GM19395 (cell line): Measurements from ENCODE around the gene GTF2IRD1.
"Not testable (repeated sequence)": the region's sequence is repeated elsewhere in the genome, so short reads cannot be mapped to it uniquely, and the experiment has no call there.

Experiments
- ATAC-seq: cut with Tn5 transposase; IDR thresholded peaks from one replicate; pipeline ENCODE4 v1.9.1; 2021; ENCODE audit warnings: mild to moderate bottlenecking, moderate library complexity; ENCODE audit not compliant: unreplicated experiment

Gene GTF2IRD1

DNA sequence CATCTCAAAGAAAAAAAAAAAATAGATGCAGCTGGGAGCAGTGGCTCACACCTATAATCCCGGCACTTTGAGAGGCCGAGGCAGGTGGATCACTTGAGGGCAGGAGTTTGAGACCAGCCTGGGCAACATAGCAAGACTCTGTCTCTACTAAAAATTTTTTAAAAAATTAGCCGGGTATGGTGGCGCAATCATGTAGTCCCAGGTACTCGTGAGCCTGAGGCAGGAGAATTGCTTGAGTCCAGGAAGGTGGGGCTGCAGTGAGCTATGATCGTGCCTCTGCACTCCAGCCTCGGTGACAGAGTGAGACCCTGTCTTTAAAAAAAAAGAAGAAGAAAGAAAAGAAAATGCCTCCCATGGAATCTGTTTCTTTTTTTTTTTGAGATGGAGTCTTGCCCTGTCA, 31.9 kb downstream of the GTF2IRD1 start:
- ATAC-seq, result no peak

DNA sequence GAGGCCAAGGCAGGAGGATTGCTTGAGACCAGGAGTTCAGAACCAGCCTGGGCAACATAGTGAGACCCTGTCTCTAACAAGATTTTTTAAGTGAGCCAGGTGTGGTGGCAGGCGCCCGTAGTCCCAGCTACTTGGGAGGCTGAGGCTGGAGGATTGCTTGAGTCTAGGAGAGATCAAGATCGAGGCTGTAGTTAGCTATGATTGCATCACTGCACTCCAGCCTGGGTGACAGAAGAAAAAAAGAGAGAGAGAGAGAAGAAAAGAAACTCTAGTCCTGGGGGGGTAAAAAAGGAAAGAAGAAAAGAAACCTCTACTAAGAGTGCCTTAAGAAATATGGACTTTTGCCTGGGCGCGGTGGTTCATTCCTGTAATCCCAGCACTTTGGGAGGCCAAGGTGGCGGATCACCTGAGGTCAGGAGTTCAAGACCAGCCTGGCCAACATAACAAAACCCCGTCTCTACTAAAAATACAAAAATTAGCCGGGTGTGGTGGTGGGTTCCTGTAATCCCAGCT, 34.9 kb downstream of the GTF2IRD1 start:
- not testable (repeated sequence) for ATAC-seq

DNA sequence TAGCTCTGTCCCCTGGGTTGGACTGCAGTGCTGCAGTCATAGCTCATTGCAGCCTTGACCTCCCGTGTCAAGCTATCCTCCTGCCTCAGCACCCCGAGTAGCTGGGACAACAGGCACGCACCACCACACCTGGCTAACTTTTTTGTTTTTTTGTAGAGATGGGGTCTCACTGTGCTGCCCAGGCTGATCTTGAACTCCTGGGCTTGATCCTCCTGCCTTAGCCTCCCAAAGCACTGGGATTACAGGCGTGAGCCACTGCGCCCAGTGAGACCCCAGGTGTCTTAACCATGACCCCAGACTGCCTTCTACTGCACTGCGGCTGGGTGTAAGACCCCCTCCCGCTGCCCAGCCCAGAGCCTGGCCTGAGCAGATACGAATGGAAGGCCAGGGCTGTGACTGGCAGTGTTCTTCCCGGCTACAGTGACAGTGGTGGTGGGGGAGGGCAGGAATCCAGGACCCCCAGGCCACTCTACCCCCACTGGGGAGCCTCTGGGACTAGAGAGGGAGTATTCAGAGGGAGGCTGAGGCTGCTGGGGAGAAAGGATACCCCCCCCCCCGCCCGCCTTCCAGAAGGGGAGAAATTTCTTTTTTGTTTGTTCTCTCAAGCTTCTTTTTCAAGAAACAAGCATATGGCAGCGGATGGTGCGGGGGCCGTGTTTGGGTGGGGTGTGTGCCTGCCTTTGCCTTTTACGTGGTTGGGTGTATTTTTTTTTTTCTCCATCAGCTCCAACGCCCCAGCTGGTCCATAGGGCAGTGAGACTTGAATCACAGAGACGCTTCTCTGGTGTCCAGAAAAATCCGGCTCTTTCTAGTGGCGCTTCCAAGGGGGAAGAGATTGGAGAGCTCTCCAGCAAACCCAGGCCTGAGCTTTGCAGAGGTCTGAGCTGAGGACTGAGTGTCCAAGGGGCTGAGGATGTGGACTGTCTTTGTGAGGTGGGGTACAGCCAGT, 36.6 kb downstream of the GTF2IRD1 start:
- ATAC-seq, result no peak

DNA sequence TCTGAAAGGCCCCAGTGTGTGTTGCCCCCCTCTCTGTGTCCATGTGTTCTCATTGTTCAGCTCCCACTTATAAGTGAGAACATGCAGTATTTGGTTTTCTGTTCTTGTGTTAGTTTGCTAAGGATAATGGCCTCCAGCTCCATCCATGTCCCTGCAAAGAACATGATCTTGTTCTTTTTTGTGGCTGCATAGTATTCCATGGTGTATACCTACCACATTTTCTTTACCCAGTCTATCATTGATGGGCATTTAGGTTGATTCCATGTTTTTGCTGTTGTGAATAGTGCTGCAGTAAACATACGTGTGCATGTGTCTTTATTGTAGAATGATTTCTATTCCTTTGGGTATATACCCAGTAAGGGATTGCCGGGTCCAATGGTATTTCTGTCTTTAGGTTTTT, 37.8 kb downstream of the GTF2IRD1 start:
- not testable (repeated sequence) for ATAC-seq

DNA sequence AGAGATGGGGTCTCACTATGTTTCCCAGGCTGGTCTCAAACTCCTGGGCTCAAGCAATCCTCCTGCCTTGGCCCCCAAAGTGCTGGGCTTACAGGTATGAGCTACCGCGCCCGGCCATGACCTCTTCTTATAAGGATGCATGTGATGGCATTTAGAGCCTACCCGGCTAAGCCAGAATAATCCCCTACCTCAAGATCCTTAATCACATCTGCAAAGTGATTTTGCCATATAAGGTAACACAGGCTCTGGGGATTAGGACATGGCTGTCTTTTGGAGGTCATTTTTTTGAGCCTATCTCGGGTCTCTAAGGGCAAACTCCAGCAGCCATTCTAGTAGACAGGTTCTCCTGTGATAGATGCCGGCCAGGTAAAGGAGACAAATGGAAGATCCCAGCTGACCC, 39.6 kb downstream of the GTF2IRD1 start:
- ATAC-seq, result no peak

DNA sequence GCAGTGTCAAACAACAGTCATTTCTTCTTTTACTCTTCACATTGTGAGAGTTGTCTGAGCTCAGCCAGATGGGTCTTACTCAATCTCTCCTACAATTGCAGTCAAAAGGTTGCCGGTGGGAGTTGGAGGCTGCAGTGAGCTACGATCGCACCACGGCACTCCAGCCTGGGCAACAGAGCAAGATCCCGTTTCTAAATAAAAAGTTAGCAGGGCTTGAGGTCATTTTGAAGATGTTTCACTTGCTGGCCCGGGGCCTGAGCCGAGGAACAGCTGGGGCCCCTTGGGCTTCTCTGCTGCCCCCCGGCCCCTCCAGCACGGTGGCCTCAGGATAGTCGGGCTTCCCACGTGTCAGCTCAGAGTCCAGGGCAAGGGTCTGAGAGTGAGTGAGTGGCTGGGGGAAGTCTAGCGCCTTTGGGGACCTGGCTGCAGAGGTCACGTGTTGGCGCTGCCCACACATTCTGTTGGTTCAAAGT, 40.4 kb downstream of the GTF2IRD1 start:
- no peak for ATAC-seq

DNA sequence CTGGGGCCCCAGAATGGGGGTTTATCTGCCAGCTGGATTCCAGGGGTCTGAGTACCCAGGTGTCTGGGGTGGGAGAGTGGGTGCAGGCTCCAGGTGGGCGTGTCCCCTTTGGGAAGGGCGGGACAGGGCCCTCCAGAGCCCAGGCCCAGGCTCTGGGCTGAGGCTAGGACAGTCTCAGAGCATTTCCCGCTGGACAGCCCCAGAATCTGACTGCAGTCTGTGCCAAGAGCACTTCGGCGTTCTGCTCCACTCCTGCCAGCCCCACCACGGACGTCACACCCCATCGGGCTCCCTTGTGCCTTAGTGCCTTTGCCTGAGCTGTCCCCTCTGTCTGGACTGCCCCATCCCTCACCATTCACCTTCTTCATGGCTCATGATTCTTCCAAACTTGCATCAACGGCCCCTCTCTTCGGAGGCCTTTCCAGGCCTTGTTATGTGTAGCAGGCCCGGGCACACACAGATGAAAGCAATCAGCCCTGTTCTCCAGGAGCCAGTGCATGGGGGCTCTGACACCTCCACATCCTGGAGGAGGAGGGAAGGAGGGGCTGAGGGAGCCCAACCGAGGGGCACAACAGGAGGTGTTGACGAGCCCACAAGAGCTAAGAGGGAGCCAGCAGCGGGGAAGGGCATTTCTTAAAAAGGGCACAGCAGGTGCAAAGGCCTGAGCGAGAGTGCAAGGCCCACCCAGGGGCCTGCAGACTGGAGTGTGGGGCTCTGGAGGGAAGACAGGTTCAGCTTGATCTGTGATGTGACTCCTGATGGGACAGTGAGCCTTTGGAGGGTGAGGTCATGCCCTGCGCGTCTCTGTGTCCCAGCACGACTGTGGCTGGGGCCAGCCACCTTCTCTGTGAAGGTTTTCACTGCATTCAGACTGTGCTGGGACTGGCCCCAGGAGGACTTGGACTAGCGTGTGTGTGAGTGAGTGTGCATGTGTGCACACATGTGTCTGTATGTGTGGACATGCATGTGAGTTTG, 41.7 kb downstream of the GTF2IRD1 start:
- no peak for ATAC-seq

DNA sequence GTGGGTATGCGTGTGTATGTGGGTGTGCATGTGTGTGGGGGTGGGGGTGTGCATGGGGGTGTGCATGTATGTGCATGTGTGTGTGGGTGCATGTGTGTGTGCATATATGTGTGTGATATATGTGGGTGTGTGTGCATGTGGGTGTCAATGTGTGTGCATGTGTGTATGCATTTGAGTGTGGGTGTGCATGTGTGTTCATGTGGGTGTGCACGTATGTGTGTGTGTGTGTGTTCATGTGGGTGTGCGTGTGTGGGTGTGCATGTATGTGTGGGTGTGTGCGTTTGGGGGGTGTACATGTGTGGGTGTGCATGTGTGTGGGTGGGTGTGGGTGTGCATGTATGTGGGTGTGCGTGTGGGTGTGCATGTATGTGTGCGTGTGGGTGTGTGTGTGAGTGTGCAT, 42.6 kb downstream of the GTF2IRD1 start:
- no peak for ATAC-seq

DNA sequence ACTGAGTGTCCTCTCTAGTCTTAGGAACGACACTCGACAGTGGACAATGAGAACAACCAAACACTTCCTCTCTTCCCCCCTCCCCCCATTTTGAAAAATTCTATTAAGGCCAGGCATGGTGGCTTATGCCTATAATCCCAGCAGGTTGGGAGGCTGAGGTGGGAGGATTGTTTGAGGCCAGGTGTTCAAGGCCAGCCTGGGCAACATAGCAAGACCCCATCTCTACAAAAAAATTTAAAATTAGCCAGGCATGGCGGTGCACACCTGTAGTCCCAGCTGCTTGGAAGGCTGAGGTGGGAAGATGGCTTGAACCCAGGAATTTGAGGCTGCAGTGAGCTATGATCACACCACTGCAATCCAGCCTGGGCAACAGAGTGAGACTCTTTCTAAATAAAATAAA, 43.1 kb downstream of the GTF2IRD1 start:
- ATAC-seq, result not testable (repeated sequence)

DNA sequence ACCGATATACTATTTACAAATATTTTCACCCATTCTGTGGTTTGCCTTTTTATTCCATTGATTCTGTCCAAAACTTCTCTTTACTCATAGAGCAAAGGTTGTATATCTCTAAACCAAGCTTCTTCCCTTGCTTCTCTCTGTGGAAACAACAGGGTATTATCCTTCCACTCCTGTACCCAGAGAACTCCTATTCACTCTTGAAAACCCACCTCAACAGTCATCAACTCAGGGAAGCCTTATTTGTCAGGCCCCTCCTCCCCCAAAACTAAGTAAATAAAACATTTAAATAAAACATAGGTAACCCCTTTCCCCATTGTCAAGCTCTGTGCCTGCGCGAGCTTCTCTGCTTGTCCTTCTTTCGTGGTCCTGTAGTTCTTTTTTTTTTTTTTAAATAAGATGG, 44.6 kb downstream of the GTF2IRD1 start:
- ATAC-seq, result no peak

DNA sequence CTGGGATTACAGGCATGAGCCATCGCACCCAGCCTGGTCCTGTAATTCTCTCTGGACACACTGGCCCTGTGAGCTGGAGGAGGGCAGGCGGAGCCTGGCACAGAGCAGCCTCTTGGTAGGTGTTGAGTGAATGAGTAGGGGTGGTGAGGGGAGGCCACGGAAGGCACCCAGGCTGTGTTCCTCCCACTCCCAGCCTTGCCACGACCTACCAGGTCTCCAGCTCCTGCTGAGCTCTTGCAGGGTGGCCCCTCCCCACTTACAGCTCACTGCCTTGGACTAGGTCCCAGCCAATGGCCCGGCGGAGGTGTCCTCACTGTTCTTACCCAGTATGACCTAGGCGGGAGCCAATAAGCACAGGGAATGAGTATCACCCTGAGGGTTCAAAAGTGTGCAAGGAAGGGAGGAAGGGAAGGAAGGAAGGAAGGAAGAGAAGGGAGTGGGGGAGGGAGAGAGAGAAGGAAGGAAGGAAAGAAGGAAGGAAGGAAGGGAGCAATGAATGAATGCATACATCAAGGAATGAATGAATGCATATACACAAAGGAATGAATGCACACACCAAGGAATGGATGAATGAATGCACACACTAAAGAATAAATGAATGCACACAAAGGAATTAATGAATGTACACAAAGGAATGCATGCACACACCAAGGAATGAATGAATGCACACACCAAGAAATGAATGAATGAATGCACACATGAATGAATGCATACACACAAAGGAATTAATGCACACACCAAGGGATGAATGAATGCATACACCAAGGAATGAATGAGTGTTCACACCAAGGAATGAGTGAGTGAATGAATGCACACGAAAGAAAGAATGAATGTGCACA, 45.5 kb downstream of the GTF2IRD1 start:
- ATAC-seq, result no peak

DNA sequence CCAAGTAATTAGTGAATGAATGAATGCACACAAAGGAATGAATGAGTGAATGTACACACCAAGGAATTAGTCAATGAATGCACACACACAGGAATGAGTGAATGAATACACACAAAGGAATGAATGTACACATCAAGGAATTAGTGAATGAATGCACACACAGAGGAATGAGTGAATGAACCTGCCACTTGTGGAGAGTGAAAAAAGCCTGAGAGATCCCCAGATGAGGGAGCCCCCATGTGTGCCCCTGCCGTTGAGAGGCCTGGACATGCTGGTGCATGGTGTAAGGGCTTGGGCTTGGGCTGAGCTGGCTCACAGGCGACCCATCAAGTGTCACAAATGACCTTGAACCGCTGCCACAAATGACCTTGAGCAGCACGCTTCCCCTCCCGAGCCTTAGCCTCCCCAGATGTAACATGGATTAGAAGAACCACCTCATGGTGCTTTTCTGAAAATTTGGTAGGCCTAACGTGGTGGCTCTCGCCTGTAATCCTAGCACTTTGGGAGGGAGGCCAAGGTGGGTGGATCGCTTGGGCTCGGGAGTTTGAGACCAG, 46.2 kb downstream of the GTF2IRD1 start:
- no peak for ATAC-seq

DNA sequence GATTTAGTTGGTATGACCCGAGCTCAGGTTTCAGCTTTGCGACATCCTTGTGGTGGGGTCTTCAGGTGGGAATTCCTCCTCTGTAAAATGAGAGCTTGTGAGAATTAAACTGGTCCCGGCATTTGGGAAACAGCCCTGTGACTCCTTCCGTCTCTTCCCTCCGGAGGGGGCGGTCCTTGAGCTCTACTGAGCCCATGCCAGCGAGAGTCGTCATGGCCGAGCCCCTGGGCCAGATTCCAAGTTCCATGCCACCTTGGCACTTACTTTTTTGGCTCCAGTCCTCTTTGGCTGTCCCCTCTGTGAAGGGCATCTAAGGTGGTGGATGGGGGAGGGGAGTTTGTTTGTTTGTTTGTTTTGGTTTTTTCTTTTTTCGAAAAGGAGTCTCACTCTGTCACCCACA, 47.6 kb downstream of the GTF2IRD1 start:
- no peak for ATAC-seq

DNA sequence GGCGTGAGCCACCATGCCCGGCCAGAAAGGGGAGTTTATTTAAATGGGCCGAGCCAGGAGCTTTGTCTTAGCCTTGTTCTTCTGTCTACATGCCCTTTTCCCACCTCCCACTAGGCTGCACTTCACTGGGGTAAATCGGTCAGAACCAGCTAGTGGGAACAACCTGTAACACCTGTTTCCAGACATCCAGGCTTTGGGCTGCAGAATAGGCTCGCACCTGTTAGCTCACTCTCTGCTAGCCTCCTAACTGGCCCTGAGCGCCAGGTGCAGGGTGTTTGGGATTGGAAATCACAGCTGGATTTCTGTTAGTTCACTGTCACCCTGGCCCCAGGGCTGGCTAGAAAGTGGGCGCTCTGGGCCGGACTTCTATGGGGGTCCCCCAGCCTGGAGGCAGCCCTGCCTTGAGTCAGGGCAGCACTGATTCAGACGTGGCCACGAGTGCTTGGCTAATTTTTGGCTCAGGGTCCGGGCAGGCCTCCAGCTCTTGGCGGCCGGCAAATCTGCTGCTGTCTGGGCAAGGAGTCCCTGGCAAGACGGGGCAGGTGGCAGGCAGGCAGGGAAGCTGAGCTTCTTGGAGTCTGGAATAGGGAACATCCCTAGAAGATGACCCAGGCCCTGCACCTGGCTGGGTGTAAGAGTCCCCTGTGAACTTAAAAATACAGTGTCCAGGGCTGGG, 48.6 kb downstream of the GTF2IRD1 start:
- no peak for ATAC-seq

DNA sequence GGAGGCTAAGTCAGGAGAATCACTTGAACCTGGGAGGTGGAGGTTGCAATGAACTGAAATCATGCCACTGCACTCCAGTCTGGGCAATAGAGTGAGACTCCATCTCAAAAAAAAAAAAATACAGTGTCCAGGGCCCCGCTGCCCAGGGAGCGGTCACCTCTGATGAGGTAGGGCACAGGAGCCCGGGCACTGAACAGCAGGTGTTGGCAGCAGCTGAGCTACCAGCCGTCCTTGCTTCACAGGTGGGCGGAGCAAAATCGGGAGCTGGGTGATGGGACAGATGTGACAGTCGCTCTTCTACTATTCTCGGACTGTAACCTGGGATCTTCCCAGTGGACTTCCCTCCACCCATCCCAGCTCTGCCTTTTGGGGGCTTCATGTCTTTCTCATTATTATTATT, 49.4 kb downstream of the GTF2IRD1 start:
- ATAC-seq, result no peak

DNA sequence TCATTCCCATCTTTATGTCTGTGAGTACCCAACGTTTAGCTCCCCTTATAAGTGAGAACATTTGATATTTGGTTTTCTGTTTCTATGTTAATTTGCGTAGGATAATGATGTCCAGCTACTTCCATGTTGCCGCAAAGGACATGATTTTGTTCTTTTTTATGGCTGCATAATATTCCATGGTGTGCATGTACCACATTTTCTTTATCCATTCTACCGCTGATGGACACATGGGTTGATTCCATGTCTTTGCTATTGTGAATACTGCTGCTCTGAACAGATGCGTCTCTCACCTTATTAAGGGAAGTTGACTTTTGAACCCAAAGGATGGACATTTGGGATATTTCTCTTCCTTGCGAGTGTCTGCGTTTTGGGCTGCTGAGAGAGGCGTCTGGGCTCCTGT, 50.2 kb downstream of the GTF2IRD1 start:
- ATAC-seq, result no peak

DNA sequence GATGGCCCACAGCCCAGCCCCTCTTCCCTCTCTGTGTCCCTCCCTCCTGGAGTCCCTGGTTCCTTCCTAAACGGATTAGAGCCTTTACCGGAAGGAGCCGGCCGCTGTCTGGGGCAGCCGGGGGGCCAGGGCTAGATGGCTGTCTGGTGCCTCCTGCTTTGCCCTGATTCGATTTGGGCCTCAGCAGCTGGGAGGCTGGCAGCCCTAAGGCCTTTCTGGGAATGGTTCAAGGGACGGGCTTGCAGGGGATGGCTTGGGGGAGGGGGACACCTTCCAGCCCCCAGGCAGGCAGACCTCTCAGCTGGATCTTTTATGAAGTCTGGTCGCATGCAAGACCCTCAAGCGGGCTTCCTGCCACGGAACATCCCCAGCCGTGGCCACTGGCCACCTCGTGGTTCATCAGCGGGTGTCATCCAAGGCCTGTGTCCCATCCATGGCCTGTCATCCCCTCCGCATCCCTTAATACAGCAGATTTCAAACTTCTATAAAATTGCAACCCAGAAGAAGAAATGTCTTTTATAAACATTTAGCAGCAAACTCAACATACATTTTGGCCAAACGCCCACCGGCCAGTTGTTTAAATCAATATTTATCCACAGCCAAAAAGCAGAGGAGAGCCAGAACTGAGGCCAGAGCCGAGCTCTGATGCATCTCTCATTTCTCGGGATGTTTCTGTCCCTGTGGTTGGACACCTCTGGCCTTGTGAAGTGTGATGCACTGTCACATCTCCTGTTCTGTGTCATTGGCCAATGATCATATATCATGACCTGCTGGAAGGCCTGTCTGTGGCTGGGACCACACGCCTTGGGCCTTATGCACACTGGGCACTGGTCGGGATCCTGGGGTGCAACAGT, 52.0 kb downstream of the GTF2IRD1 start:
- no peak for ATAC-seq

DNA sequence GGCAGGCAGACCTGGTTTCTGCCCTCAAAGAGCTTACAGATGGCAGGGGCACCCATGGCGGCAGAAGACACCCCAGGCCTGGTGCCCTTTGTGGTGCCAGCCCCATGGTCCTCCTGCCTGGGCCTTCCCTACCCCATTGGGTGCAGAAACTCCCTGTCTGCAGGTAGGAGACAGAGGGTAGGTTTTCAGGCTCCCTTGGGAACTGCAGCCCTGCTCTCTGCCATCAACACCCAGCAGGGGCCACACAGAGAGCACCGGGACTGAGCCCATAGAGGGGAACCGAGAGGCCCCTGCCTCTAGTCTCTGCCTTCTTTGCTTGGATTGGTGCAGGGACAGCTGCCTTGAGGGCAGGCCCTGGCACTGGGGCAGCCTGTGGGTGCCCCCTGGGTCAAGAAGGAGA, 52.6 kb downstream of the GTF2IRD1 start:
- no peak for ATAC-seq
